ENCODE results near the gene JAM3.

- TF ChIP-seq PHF8 (conservative IDR thresholded peaks at IDR 0.05; ENCODE audit: low read depth, low read length) (no peak), SP1 (IDR thresholded peaks at IDR 0.05; ENCODE audit: low read depth, low read length) (no peak), MAX (IDR thresholded peaks at IDR 0.05) (no peak), CHD2 (IDR thresholded peaks at IDR 0.05; ENCODE audit: low read length) (no peak), POU5F1 (IDR thresholded peaks at IDR 0.05; ENCODE audit: low read depth, low read length) (no peak)
These were observed 76.8 kb downstream of the JAM3 start for GRCh38 chr11:134145715-134146114.

Measured in H1 (cell line).